Fibroblast of lung (primary cell): ENCODE measurements around the gene ZFPM1. TPM values are rescaled to one million over a fixed set of nuclear protein-coding genes. Genes with fewer than 3 reads are reported as not detected.

ENCODE experiments used
- DNase-seq, 2 donors: peaks; one replicate each; pipeline versions ENCODE4 v3.0.0 to v3.0.0-alpha.2; 2010; ENCODE audit warnings: low read depth in 2 of 2
- H2AFZ ChIP-seq: 2 replicates; pipeline ENCODE4 v1.5.1; 2012; ENCODE audit warnings: low read length, control low read depth, inconsistent platforms
- H3K27ac ChIP-seq: 2 replicates; pipeline ENCODE4 v1.5.1; 2011; ENCODE audit warnings: low read length, control low read depth; ENCODE audit not compliant: insufficient read depth
- H3K27me3 ChIP-seq: 2 replicates; pipeline ENCODE4 v1.5.1; 2011; ENCODE audit warnings: mild to moderate bottlenecking, low read length; ENCODE audit not compliant: control insufficient read depth, insufficient read depth
- H3K36me3 ChIP-seq: 2 replicates; pipeline ENCODE4 v1.5.1; 2011; ENCODE audit warnings: low read length; ENCODE audit not compliant: control insufficient read depth, insufficient read depth
- H3K4me1 ChIP-seq: 2 replicates; pipeline ENCODE4 v1.5.1; 2011; ENCODE audit warnings: low read length; ENCODE audit not compliant: control insufficient read depth, insufficient read depth; ENCODE audit errors: extremely low read depth
- H3K4me2 ChIP-seq: 2 replicates; pipeline ENCODE4 v1.5.1; 2011; ENCODE audit warnings: low read length, control low read depth; ENCODE audit not compliant: insufficient read depth; ENCODE audit errors: extremely low read depth
- H3K4me3 ChIP-seq, 4 experiments: fragments of 200-600 bp in 1 of 4; sonication (generic) in 1 of 4; replicated peaks in 1 of 4; 2 replicates each; pipeline ENCODE4 v1.5.1; 2011 to 2016; ENCODE audit warnings: low read length in 4 of 4, low read depth in 3 of 4, mild to moderate bottlenecking in 3 of 4, control low read depth in 2 of 4, inconsistent platforms in 1 of 4, mixed read lengths in 1 of 4; ENCODE audit not compliant: insufficient read depth in 1 of 4; ENCODE audit errors: control extremely low read depth in 1 of 4
- H3K79me2 ChIP-seq: 2 replicates; pipeline ENCODE4 v1.5.1; 2012; ENCODE audit warnings: mild to moderate bottlenecking, low read length, inconsistent platforms; ENCODE audit not compliant: control insufficient read depth, insufficient read depth
- H3K9ac ChIP-seq: 2 replicates; pipeline ENCODE4 v1.5.1; 2011; ENCODE audit warnings: mild to moderate bottlenecking, low read length, control low read depth; ENCODE audit not compliant: insufficient read depth
- H3K9me3 ChIP-seq: 2 replicates; pipeline ENCODE4 v1.5.1; 2012; ENCODE audit warnings: low read depth, low read length; ENCODE audit not compliant: control insufficient read depth, insufficient read depth
- H4K20me1 ChIP-seq: 2 replicates; pipeline ENCODE4 v1.5.1; 2011; ENCODE audit warnings: low read length; ENCODE audit not compliant: control insufficient read depth, insufficient read depth; ENCODE audit errors: extremely low read depth
- EZH2 ChIP-seq: IDR thresholded peaks from 2 replicates; pipeline ENCODE4 v1.5.1; 2012; ENCODE audit warnings: low read length, control low read depth, mild to moderate bottlenecking; ENCODE audit errors: missing control alignments
- polyA plus RNA-seq, 2 donors: library from polyadenylated mRNA; depleted of rRNA in 1 of 2; stranded (reverse) in 1 of 2; unstranded in 1 of 2; fragments of >200 nt; gene quantifications; 2 replicates each; pipeline ENCODE4 v1.2.1, GENCODE V29; 2011 to 2012; ENCODE audit warnings: missing spikeins in 1 of 2
- total RNA-seq: library from RNA; depleted of rRNA; stranded (reverse); fragments of >200 nt; gene quantifications from 2 replicates; pipeline ENCODE4 v1.2.1, GENCODE V29; 2014
- TF ChIP-seq, protein P1 (sequence below), 2 donors: IDR thresholded peaks in 1 of 2; conservative IDR thresholded peaks in 1 of 2; 1 replicate in 1 of 2; 2 replicates in 1 of 2; pipeline ENCODE4 v1.5.1; 2011 to 2012; ENCODE audit warnings: low read length in 2 of 2, control low read depth in 1 of 2, inconsistent platforms in 1 of 2, low read depth in 1 of 2, mild to moderate bottlenecking in 1 of 2

The ZFPM1 gene
- total and polyA plus RNA-seq, 2 donors (not counting 1 experiment from before 2014, with no cell fraction given) = 0.27 to 1.7 TPM

DNA sequence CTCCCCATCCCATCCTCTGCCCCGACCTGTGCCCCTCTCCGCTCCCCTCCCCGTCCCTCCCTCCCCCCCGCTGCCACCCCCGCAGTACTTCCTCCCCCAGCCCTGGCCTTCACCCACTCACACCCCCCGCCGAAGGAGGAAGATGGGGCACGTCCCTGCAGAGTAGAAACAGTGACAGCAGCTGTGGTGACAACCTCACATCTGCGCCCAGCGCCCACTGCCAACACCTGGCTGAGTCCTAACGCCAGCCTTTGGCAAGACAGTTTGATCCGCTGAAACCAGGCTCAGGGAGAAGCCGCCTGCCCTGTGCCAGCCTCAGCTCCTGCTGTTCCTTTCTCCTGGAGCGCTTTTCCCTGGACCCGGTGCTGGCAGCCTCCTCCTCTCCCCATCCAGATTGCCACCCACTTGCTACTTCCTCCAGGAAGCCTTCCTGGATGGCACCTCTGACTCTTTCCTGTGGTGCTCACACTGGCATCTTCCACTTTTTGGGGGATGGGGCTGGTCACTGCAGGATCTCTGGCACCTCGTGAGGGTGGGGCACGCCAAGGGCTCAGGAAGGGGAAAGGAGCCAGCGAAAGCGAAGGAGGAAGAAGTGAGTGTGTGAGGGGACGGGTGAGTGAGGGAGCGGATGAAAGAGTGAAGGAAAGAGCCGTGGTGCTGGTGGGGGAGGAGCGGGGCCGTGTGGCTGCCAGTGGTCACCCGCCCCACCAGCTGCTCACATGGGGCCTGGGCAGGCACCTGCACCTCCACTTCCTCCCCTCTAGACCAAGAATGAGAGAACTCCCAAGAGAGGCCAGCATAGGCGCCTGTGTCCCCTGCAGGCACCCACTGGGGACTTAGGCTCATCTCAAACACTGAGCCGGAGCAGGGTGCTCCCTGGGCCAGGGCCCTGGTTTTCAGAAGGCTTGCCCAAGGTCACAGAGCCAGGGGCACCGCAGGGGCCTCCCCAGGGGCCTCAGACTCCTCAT is 27.0 kb downstream of the ZFPM1 start:
- no peak overlapping the region for H3K27ac ChIP-seq
- no peak overlapping the region for H3K4me3 ChIP-seq
- no peak overlapping the region for H2AFZ ChIP-seq
- no peaks in the 10 kb centered on the region for H3K36me3 ChIP-seq
- DNase-seq = no peak
- no peaks in the 10 kb centered on the region for H3K79me2 ChIP-seq
- no peaks in the 10 kb centered on the region for H3K4me1 ChIP-seq
- TF ChIP-seq, protein P1, sequence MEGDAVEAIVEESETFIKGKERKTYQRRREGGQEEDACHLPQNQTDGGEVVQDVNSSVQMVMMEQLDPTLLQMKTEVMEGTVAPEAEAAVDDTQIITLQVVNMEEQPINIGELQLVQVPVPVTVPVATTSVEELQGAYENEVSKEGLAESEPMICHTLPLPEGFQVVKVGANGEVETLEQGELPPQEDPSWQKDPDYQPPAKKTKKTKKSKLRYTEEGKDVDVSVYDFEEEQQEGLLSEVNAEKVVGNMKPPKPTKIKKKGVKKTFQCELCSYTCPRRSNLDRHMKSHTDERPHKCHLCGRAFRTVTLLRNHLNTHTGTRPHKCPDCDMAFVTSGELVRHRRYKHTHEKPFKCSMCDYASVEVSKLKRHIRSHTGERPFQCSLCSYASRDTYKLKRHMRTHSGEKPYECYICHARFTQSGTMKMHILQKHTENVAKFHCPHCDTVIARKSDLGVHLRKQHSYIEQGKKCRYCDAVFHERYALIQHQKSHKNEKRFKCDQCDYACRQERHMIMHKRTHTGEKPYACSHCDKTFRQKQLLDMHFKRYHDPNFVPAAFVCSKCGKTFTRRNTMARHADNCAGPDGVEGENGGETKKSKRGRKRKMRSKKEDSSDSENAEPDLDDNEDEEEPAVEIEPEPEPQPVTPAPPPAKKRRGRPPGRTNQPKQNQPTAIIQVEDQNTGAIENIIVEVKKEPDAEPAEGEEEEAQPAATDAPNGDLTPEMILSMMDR (conservative IDR thresholded peaks at IDR 0.05 in 1 of 2, IDR thresholded peaks at IDR 0.05 in 1 of 2; ENCODE audit: low read depth in 1 of 2, low read length in 2 of 2) = no peak
- TF ChIP-seq EZH2 = no peak
- H3K4me2 ChIP-seq = no peak overlapping the region
- no peaks in the 10 kb centered on the region for H3K9me3 ChIP-seq
- H3K9ac ChIP-seq = no peak overlapping the region
- H4K20me1 ChIP-seq = no peaks in the 10 kb centered on the region
- H3K27me3 ChIP-seq = no peaks in the 10 kb centered on the region

GRCh38 chr16:88480829-88481228 is 27.7 kb downstream of the ZFPM1 start:
- Histone ChIP-seq H3K36me3 (no peaks in the 10 kb centered on the region), H3K9ac (no peak overlapping the region), H2AFZ (no peak overlapping the region), H3K4me2 (no peak overlapping the region), H3K79me2 (no peaks in the 10 kb centered on the region), H3K9me3 (no peaks in the 10 kb centered on the region), H3K4me1 (no peaks in the 10 kb centered on the region), H3K27me3 (no peaks in the 10 kb centered on the region), H3K27ac (no peak overlapping the region), H3K4me3 (no peak overlapping the region), H4K20me1 (no peaks in the 10 kb centered on the region)
- no peak for DNase-seq
- no peak for TF ChIP-seq EZH2
- TF ChIP-seq, protein P1 (conservative IDR thresholded peaks at IDR 0.05 in 1 of 2, IDR thresholded peaks at IDR 0.05 in 1 of 2; ENCODE audit: low read depth in 1 of 2, low read length in 2 of 2) = no peak

DNA sequence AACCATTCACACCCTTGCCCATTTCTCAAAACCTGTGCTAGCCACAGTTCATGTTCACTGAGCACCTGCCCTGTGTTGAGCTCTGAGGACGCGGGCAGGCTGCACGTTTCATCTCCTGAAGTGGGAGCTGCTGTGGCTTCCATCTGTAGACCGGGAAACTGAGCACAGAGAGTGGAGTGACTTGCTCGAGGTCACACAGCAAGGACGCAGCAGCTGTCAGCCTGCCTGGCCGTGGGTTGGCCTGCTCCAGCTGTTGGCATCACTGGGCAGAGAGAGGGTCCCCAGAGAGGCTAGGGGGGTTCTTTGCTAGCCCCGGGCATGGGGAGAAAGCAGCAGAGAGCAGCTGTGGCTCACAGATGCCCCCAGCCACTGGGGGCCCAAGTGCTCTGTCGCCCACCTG is 28.8 kb downstream of the ZFPM1 start:
- no peaks in the 10 kb centered on the region for H3K27me3 ChIP-seq
- no peak overlapping the region for H3K9ac ChIP-seq
- no peaks in the 10 kb centered on the region for H3K79me2 ChIP-seq
- TF ChIP-seq, protein P1 (conservative IDR thresholded peaks at IDR 0.05 in 1 of 2, IDR thresholded peaks at IDR 0.05 in 1 of 2; ENCODE audit: low read depth in 1 of 2, low read length in 2 of 2) = no peak
- no peak for TF ChIP-seq EZH2
- H3K36me3 ChIP-seq = no peaks in the 10 kb centered on the region
- no peak overlapping the region for H3K4me3 ChIP-seq
- DNase-seq = no peak
- H2AFZ ChIP-seq = no peak overlapping the region
- H4K20me1 ChIP-seq = no peaks in the 10 kb centered on the region
- H3K27ac ChIP-seq = no peak overlapping the region
- H3K9me3 ChIP-seq = no peaks in the 10 kb centered on the region
- no peaks in the 10 kb centered on the region for H3K4me1 ChIP-seq
- no peak overlapping the region for H3K4me2 ChIP-seq
